GM21526 (cell line): ENCODE results near the gene EMP2.
"Not testable (repeated sequence)": the region's sequence is repeated elsewhere in the genome, so short reads cannot be mapped to it uniquely, and the experiment has no call there.

Experiments
- ATAC-seq: cut with Tn5 transposase; IDR thresholded peaks from one replicate; pipeline ENCODE4 v1.9.1; 2021; ENCODE audit warnings: moderate library complexity; ENCODE audit not compliant: unreplicated experiment, low FRiP score

Gene EMP2

GRCh38 chr16:10579575-10579964 is 828 bp downstream of the EMP2 start:
- no peak for ATAC-seq

- no peak for ATAC-seq
Observed at GRCh38 chr16:10578474-10579316, 1.7 kb downstream of the EMP2 start.

GRCh38 chr16:10577305-10578202 is 2.8 kb downstream of the EMP2 start:
- no peak for ATAC-seq

- no peak for ATAC-seq
Observed at GRCh38 chr16:10576390-10577304, 3.8 kb downstream of the EMP2 start.

GRCh38 chr16:10575506-10576130 is 4.8 kb downstream of the EMP2 start:
- no peak for ATAC-seq

GRCh38 chr16:10572611-10573010 is 7.8 kb downstream of the EMP2 start:
- ATAC-seq: no peak

- no peak for ATAC-seq
Observed at GRCh38 chr16:10571354-10571753, 9.0 kb downstream of the EMP2 start.

GRCh38 chr16:10569621-10570020 is 10.8 kb downstream of the EMP2 start:
- ATAC-seq: no peak

- ATAC-seq: no peak
Observed at GRCh38 chr16:10566613-10567012, 13.8 kb downstream of the EMP2 start.

- no peak for ATAC-seq
Observed at GRCh38 chr16:10565167-10565566, 15.2 kb downstream of the EMP2 start.

- no peak for ATAC-seq
Observed at GRCh38 chr16:10564591-10564990, 15.8 kb downstream of the EMP2 start.

- no peak for ATAC-seq
Observed at GRCh38 chr16:10562361-10562899, 18.0 kb downstream of the EMP2 start.

- no peak for ATAC-seq
Observed at GRCh38 chr16:10561425-10561824, 19.0 kb downstream of the EMP2 start.

- ATAC-seq: no peak
Observed at GRCh38 chr16:10561001-10561400, 19.4 kb downstream of the EMP2 start.

GRCh38 chr16:10559792-10560191 is 20.6 kb downstream of the EMP2 start:
- ATAC-seq: not testable (repeated sequence)

GRCh38 chr16:10558746-10559641 is 21.4 kb downstream of the EMP2 start:
- no peak for ATAC-seq

GRCh38 chr16:10558305-10558704 is 22.1 kb downstream of the EMP2 start:
- ATAC-seq: no peak

- no peak for ATAC-seq
Observed at GRCh38 chr16:10557750-10558149, 22.6 kb downstream of the EMP2 start.

- ATAC-seq: no peak
Observed at GRCh38 chr16:10556236-10556635, 24.2 kb downstream of the EMP2 start.
